ENCODE data around the gene PNPLA1.

Gene PNPLA1

GRCh38 chr6:36230371-36230770 lies 39.5 kb upstream of the PNPLA1 start:
- no peaks in the 10 kb centered on the region for H3K4me1 ChIP-seq (ENCODE audit: insufficient read depth, low read length, severe bottlenecking)
- no peaks in the 10 kb centered on the region for H4K20me1 ChIP-seq (ENCODE audit: insufficient read depth, low read length)
- no peak overlapping the region for H2AFZ ChIP-seq (ENCODE audit: low read length)
- H3F3A ChIP-seq (ENCODE audit: insufficient read depth, low read length) = no peaks in the 10 kb centered on the region
- H3K9me2 ChIP-seq (ENCODE audit: low read depth, low read length) = no peaks in the 10 kb centered on the region
- H3K79me2 ChIP-seq (ENCODE audit: insufficient read depth, low read length) = no peaks in the 10 kb centered on the region
- H3K36me3 ChIP-seq (ENCODE audit: insufficient read depth, low read length) = peaks cover 8% of the 10 kb centered on the region; the same call in 1 of the 2 replicates
- H3K9me3 ChIP-seq (ENCODE audit: low read length) = no peaks in the 10 kb centered on the region
- H3K4me3 ChIP-seq (ENCODE audit: low read depth, low read length, poor library complexity, severe bottlenecking) = no peak overlapping the region
- TF ChIP-seq CTCF (IDR thresholded peaks at IDR 0.05; ENCODE audit: low read length) (no peak), EZH2 (IDR thresholded peaks at IDR 0.05; ENCODE audit: borderline replicate concordance, low read length) (no peak)
- no peak overlapping the region for H3K4me2 ChIP-seq (ENCODE audit: low read length)
- no peaks in the 10 kb centered on the region for H3K27me3 ChIP-seq (ENCODE audit: insufficient read depth, low read length)
- no peak overlapping the region for H3K27ac ChIP-seq (ENCODE audit: low read depth, low read length, poor library complexity, severe bottlenecking)
- H3K9ac ChIP-seq (ENCODE audit: low read length) = no peak overlapping the region

- Histone ChIP-seq H3K4me1 (ENCODE audit: insufficient read depth, low read length, severe bottlenecking) (no peaks in the 10 kb centered on the region), H2AFZ (ENCODE audit: low read length) (no peak overlapping the region), H3K4me3 (ENCODE audit: low read depth, low read length, poor library complexity, severe bottlenecking) (no peak overlapping the region), H3K9me2 (ENCODE audit: low read depth, low read length) (no peaks in the 10 kb centered on the region), H3K79me2 (ENCODE audit: insufficient read depth, low read length) (no peaks in the 10 kb centered on the region), H3K9me3 (ENCODE audit: low read length) (no peaks in the 10 kb centered on the region), H3K27ac (ENCODE audit: low read depth, low read length, poor library complexity, severe bottlenecking) (no peak overlapping the region), H3K9ac (ENCODE audit: low read length) (no peak overlapping the region), H3K4me2 (ENCODE audit: low read length) (no peak overlapping the region), H3K27me3 (ENCODE audit: insufficient read depth, low read length) (no peaks in the 10 kb centered on the region), H3K36me3 (ENCODE audit: insufficient read depth, low read length) (peaks cover 4% of the 10 kb centered on the region; the same call in 1 of the 2 replicates), H3F3A (ENCODE audit: insufficient read depth, low read length) (no peaks in the 10 kb centered on the region), H4K20me1 (ENCODE audit: insufficient read depth, low read length) (no peaks in the 10 kb centered on the region)
- TF ChIP-seq CTCF (IDR thresholded peaks at IDR 0.05; ENCODE audit: low read length) (no peak), EZH2 (IDR thresholded peaks at IDR 0.05; ENCODE audit: borderline replicate concordance, low read length) (no peak)
Observed at GRCh38 chr6:36232172-36232571, 37.7 kb upstream of the PNPLA1 start.

- no peaks in the 10 kb centered on the region for H3K36me3 ChIP-seq (ENCODE audit: insufficient read depth, low read length)
- no peaks in the 10 kb centered on the region for H3K9me2 ChIP-seq (ENCODE audit: low read depth, low read length)
- TF ChIP-seq CTCF (IDR thresholded peaks at IDR 0.05; ENCODE audit: low read length) (no peak), EZH2 (IDR thresholded peaks at IDR 0.05; ENCODE audit: borderline replicate concordance, low read length) (no peak)
- H3K4me1 ChIP-seq (ENCODE audit: insufficient read depth, low read length, severe bottlenecking) = no peaks in the 10 kb centered on the region
- H3K4me3 ChIP-seq (ENCODE audit: low read depth, low read length, poor library complexity, severe bottlenecking) = no peak overlapping the region
- no peaks in the 10 kb centered on the region for H3K27me3 ChIP-seq (ENCODE audit: insufficient read depth, low read length)
- H3K4me2 ChIP-seq (ENCODE audit: low read length) = no peak overlapping the region
- H4K20me1 ChIP-seq (ENCODE audit: insufficient read depth, low read length) = no peaks in the 10 kb centered on the region
- no peaks in the 10 kb centered on the region for H3K79me2 ChIP-seq (ENCODE audit: insufficient read depth, low read length)
- no peak overlapping the region for H2AFZ ChIP-seq (ENCODE audit: low read length)
- H3F3A ChIP-seq (ENCODE audit: insufficient read depth, low read length) = no peaks in the 10 kb centered on the region
- H3K27ac ChIP-seq (ENCODE audit: low read depth, low read length, poor library complexity, severe bottlenecking) = no peak overlapping the region
- H3K9ac ChIP-seq (ENCODE audit: low read length) = no peak overlapping the region
- no peaks in the 10 kb centered on the region for H3K9me3 ChIP-seq (ENCODE audit: low read length)
Observed at GRCh38 chr6:36235309-36235708, 34.6 kb upstream of the PNPLA1 start.

Measured in OCI-LY1 (cell line).